H1 (cell line): ENCODE measurements around the gene TBX2.

Source experiments
- ASH2L ChIP-seq: fragments of 200-600, 300-600 bp; sonication (generic); IDR thresholded peaks from one replicate; pipeline ENCODE4 v1.7.1; 2017; ENCODE audit warnings: low read length
- CBX5 ChIP-seq: fragments of 300-800, 300-1000 bp; sonication (generic); IDR thresholded peaks from 2 replicates; pipeline ENCODE4 v1.7.1; 2016; ENCODE audit warnings: antibody characterized with exemption, low read length, low read depth
- CHD2 ChIP-seq: IDR thresholded peaks from 2 replicates; pipeline ENCODE4 v1.6.1; 2012; ENCODE audit warnings: low read length, improper control_type of control experiment
- CTCF ChIP-seq, 3 experiments: IDR thresholded peaks; 1 replicate in 2 of 3; 2 replicates in 1 of 3; pipeline versions ENCODE4 v1.5.1 to v1.6.1; 2011; ENCODE audit warnings: low read length in 3 of 3, mild to moderate bottlenecking in 3 of 3, inconsistent platforms in 2 of 3, low read depth in 1 of 3, moderate library complexity in 1 of 3; ENCODE audit not compliant: insufficient read depth in 1 of 3; ENCODE audit errors: control extremely low read depth in 1 of 3
- JUND ChIP-seq: IDR thresholded peaks from 2 replicates; pipeline ENCODE4 v1.6.1; 2011; ENCODE audit warnings: mild to moderate bottlenecking, improper control_type of control experiment, low read length
- POLR2A ChIP-seq, 2 experiments: IDR thresholded peaks; 1 replicate in 1 of 2; 2 replicates in 1 of 2; pipeline ENCODE4 v1.6.1; 2011; ENCODE audit warnings: low read depth in 2 of 2, low read length in 2 of 2, mild to moderate bottlenecking in 2 of 2; ENCODE audit errors: control extremely low read depth in 1 of 2
- RAD21 ChIP-seq, 2 experiments: IDR thresholded peaks in 1 of 2; conservative IDR thresholded peaks in 1 of 2; 2 replicates each; pipeline ENCODE4 v1.6.1; 2011; ENCODE audit warnings: low read depth in 2 of 2, low read length in 2 of 2, improper control_type of control experiment in 1 of 2, inconsistent platforms in 1 of 2, mild to moderate bottlenecking in 1 of 2, moderate library complexity in 1 of 2
- RNF2 ChIP-seq: fragments of 200-900, 300-1000 bp; sonication (generic); IDR thresholded peaks from 2 replicates; pipeline ENCODE4 v1.7.1; 2016; ENCODE audit warnings: borderline replicate concordance, low read depth, mild to moderate bottlenecking, antibody characterized with exemption, low read length; ENCODE audit not compliant: poor library complexity, severe bottlenecking; ENCODE audit errors: missing control alignments
- RXRA ChIP-seq: IDR thresholded peaks from 2 replicates; pipeline ENCODE4 v1.6.1; 2011; ENCODE audit warnings: low read depth, mild to moderate bottlenecking, low read length, moderate library complexity; ENCODE audit not compliant: insufficient read depth
- TAF1 ChIP-seq: IDR thresholded peaks from 2 replicates; pipeline ENCODE4 v1.6.1; 2011; ENCODE audit warnings: mild to moderate bottlenecking, low read depth, low read length
- YY1 ChIP-seq: IDR thresholded peaks from 2 replicates; pipeline ENCODE4 v1.6.1; 2011; ENCODE audit warnings: low read depth, mild to moderate bottlenecking, low read length

- TF ChIP-seq TAF1 (no peak), CHD2 (no peak), CTCF (IDR thresholded peaks at IDR 0.05; ENCODE audit: control extremely low read depth in 1 of 3, insufficient read depth in 1 of 3, low read depth in 1 of 3, low read length in 3 of 3) (no peak), POLR2A (IDR thresholded peaks at IDR 0.05; ENCODE audit: control extremely low read depth in 1 of 2, low read depth in 2 of 2, low read length in 2 of 2) (no peak), RAD21 (IDR thresholded peaks at IDR 0.05 in 1 of 2, conservative IDR thresholded peaks at IDR 0.05 in 1 of 2; ENCODE audit: low read depth in 2 of 2, low read length in 2 of 2) (no peak), YY1 (no peak), RNF2 (no peak), CBX5 (no peak), ASH2L (no peak), JUND (no peak), RXRA (no peak)
These were observed 11.9 kb upstream of the TBX2 start for GRCh38 chr17:61387511-61388305.
